Measurements from ENCODE around the gene HAND2.

DNA sequence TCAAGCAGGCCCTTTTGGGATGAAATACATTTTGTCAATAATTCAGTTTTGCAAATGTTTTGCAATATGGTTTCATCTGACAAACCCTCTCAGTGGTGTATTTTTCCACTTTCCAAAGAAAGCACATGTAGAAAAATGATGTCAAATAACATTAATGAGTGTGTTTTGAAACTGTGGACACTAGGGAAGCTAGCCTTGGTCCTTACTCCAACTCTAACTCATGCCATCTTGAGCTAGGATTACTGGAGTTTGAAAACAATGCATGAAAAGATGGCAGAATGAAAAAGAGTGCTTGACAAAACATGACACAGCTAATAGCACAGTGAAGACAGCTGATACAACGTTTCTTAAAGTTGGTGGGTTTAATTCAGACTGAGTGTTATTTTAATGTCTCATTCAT, 41.4 kb downstream of the HAND2 start:
- no peak for TF ChIP-seq CTCF (IDR thresholded peaks at IDR 0.05)
- TF ChIP-seq POLR2A (IDR thresholded peaks at IDR 0.05): no peak
